ENCODE results near the gene CRNN. TPM values are rescaled to one million over a fixed set of nuclear protein-coding genes. Genes with fewer than 3 reads are reported as not detected.

Gene CRNN
- total and polyA plus RNA-seq, 10 of the 15 experiments (the other 5 are each of a cell fraction or from before 2014, with no cell fraction given), result not detected

GRCh38 chr1:152367436-152367835 is 46.6 kb downstream of the CRNN start (continued):
- TF ChIP-seq RUNX3 (IDR thresholded peaks at IDR 0.05; ENCODE audit: low read length) (no peak), ZZZ3 (IDR thresholded peaks at IDR 0.05; ENCODE audit: control insufficient read depth, insufficient read length, low read depth) (no peak)

GRCh38 chr1:152359906-152360305 is 54.2 kb downstream of the CRNN start, which contains the start of gene FLG2:
Gene FLG2, minus strand, starts transcription at chr1:152360006. Its CDS starts 1,122 bp downstream, at chr1:152358884.
- no peak for DNase-seq (ENCODE audit: low read depth, low spot score)
- FAIRE-seq, result no peak
- SMC1A ChIA-PET (ENCODE audit: uncharacterized antibody, unreplicated experiment), result no interaction called here
- no peak within 1 kb of the TSS for H3K9ac ChIP-seq (ENCODE audit: control insufficient read depth, insufficient read depth, low read length)
- POLR2A ChIA-PET, result no interaction called here
- H3K4me1 ChIP-seq (ENCODE audit: control insufficient read depth, insufficient read depth, low read length), result no peaks in the 10 kb centered on the region
- no peak within 1 kb of the TSS for H3K27ac ChIP-seq (ENCODE audit: control insufficient read depth, insufficient read depth)
- H3K4me2 ChIP-seq (ENCODE audit: control insufficient read depth, insufficient read depth), result no peak within 1 kb of the TSS
- H3K36me3 ChIP-seq (ENCODE audit: control insufficient read depth in 2 of 2, insufficient read depth in 2 of 2, low read length in 1 of 2), result no peaks in the 10 kb centered on the region
- H3K27me3 ChIP-seq (replicated peaks in 1 of 2; ENCODE audit: control insufficient read depth in 2 of 2, insufficient read depth in 2 of 2, low read length in 1 of 2), result no peaks in the 10 kb centered on the region
- no peak within 1 kb of the TSS for H3K4me3 ChIP-seq
- CTCF ChIA-PET, result interaction anchor here (1.1 to 2.1 kb wide), 2 partner anchors 8 to 12 kb away, joined by 3 to 10 read pairs; no protein-coding TSS in a partner anchor
- BruUV-seq (replicated peaks), result no TSS peak
- RAD21 ChIA-PET (ENCODE audit: unreplicated experiment), result no interaction called here
- no peak for ATAC-seq
- no peak within 1 kb of the TSS for H2AFZ ChIP-seq (ENCODE audit: control insufficient read depth, low read depth, low read length)
- H3K9me3 ChIP-seq (replicated peaks; ENCODE audit: control insufficient read depth, insufficient read depth, low read length), result no peaks in the 10 kb centered on the region
- in situ Hi-C loops (cut with MboI), result no loop called here
- WGBS (ENCODE audit: insufficient coverage, insufficient replicate concordance, low lambda C conversion rate, missing lambda C conversion rate), result 21% methylated on average over 2 of the region's 2 CpGs
- no peaks in the 10 kb centered on the region for H3K79me2 ChIP-seq (ENCODE audit: control insufficient read depth, insufficient read depth, low read length)
- H4K20me1 ChIP-seq (ENCODE audit: control insufficient read depth, insufficient read depth), result no peaks in the 10 kb centered on the region
- intact Hi-C loops (cut with micrococcal nuclease; ENCODE audit: unreplicated experiment), result no loop called here
- TF ChIP-seq E2F8 (IDR thresholded peaks at IDR 0.05; ENCODE audit: low read depth, partially characterized antibody), result no peak
- TF ChIP-seq CHD4 (IDR thresholded peaks at IDR 0.05), result no peak
- no peak for TF ChIP-seq ZSCAN29 (IDR thresholded peaks at IDR 0.05)
- TF ChIP-seq RELB (IDR thresholded peaks at IDR 0.05; ENCODE audit: low read depth), result no peak
- TF ChIP-seq MTA2 (IDR thresholded peaks at IDR 0.05; ENCODE audit: low read depth), result no peak
- no peak for TF ChIP-seq IKZF2 (IDR thresholded peaks at IDR 0.05)
- TF ChIP-seq YY1 (IDR thresholded peaks at IDR 0.05; ENCODE audit: low read depth, low read length), result no peak
- no peak for TF ChIP-seq GATAD2B (conservative IDR thresholded peaks at IDR 0.05; ENCODE audit: low read depth)
- TF ChIP-seq NR2F1 (conservative IDR thresholded peaks at IDR 0.05), result no peak
- TF ChIP-seq ZZZ3 (IDR thresholded peaks at IDR 0.05; ENCODE audit: control insufficient read depth, insufficient read length, low read depth), result no peak
- TF ChIP-seq BMI1 (IDR thresholded peaks at IDR 0.05; ENCODE audit: borderline replicate concordance), result no peak
- TF ChIP-seq RAD21 (IDR thresholded peaks at IDR 0.05; ENCODE audit: insufficient read depth, low read depth, low read length), result no peak
- no peak for TF ChIP-seq KAT2A (conservative IDR thresholded peaks at IDR 0.05; ENCODE audit: control insufficient read depth, low read depth, low read length)
- no peak for TF ChIP-seq STAT1 (conservative IDR thresholded peaks at IDR 0.05)
- no peak for TF ChIP-seq SMAD5 (IDR thresholded peaks at IDR 0.05; ENCODE audit: low read depth)

All from GM12878 (cell line).